ENCODE measurements around the gene REXO1.

The REXO1 gene

GRCh38 chr19:1866693-1867348, 18.5 kb upstream of the REXO1 start:
- TF ChIP-seq CTCF (IDR thresholded peaks at IDR 0.05; ENCODE audit: insufficient read depth, low read depth, low read length, missing control alignments): no peak
- DNase-seq (ENCODE audit: low read depth): no peak
- H3K4me3 ChIP-seq (ENCODE audit: low read length): no peak overlapping the region

GRCh38 chr19:1865172-1866010, 17.1 kb upstream of the REXO1 start:
- H3K4me3 ChIP-seq (ENCODE audit: low read length): peak overlapping the region; percentile 70
- TF ChIP-seq CTCF (IDR thresholded peaks at IDR 0.05; ENCODE audit: insufficient read depth, low read depth, low read length, missing control alignments): no peak
- no peak for DNase-seq (ENCODE audit: low read depth)

DNA sequence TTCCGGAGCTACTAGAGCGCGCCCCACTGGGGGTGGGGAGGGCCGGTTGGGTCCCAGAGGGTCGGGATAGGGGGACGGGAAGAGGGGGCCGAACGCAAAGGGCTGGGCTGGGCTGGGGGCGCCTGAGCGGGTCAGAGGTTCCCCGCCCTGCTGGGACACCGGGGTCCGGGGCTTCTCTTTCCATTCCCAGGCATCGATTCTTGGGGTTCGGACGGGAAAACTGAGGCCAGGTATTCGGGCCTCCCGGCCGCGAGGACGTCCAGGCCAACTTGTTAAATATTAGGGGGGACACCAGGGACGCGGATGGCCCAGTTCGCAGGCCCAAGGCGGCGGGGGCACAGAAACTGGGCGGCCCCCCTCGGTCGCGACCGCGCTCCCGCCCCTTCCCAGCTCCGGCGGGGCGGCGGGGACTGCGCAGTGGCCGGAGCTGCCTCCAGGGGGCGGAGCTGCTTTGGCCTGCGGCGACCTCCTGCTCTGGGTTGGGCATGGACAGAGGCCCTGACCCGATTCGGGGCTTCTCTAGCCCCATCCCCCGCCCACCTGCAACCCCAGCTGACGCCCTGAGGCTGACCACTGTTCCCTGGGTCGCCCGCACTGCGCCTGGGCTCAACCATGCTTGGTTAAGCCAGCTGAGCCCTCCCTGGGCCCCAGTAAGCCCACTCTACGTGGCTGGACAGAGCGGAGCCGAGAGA, 16.3 kb upstream of the REXO1 start:
- H3K4me3 ChIP-seq (ENCODE audit: low read length): peak overlapping the region; percentile 70
- peak; percentile 59 for DNase-seq (ENCODE audit: low read depth)
- TF ChIP-seq CTCF (IDR thresholded peaks at IDR 0.05; ENCODE audit: insufficient read depth, low read depth, low read length, missing control alignments): peak; percentile 53

GRCh38 chr19:1863638-1864479, 15.6 kb upstream of the REXO1 start:
- H3K4me3 ChIP-seq (ENCODE audit: low read length): peak overlapping the region; percentile 70
- no peak for TF ChIP-seq CTCF (IDR thresholded peaks at IDR 0.05; ENCODE audit: insufficient read depth, low read depth, low read length, missing control alignments)
- DNase-seq (ENCODE audit: low read depth): peak; percentile 95

DNA sequence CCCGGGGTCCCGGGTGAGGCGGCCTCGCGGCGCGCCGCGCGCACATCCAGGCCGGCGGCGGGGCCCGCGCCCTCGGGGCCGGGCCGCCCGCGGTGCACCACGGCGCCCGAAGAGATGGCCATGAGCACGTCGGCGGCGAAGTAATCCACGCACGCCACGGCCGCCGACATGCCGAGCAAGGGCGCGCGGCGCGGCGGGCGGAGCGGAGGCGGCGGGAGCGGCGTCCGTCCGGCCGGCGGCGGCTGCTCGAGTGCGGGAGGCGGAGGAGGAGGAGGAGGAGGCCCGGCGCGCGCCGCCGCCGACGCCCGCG, 15.0 kb upstream of the REXO1 start, which contains the start of gene KLF16:
TSS of gene KLF16 (minus strand) at position 252 of the 310 bp plus-strand sequence. CDS start at position 170, 82 bp downstream.
- DNase-seq (ENCODE audit: low read depth): no peak
- H3K4me3 ChIP-seq (ENCODE audit: low read length): peak within 1 kb of the TSS; percentile 77
- no peak for TF ChIP-seq CTCF (IDR thresholded peaks at IDR 0.05; ENCODE audit: insufficient read depth, low read depth, low read length, missing control alignments)

Measured in epithelial cell of esophagus (primary cell).